Measurements from ENCODE around the gene PTTG1IP.

- TF ChIP-seq, protein P1, sequence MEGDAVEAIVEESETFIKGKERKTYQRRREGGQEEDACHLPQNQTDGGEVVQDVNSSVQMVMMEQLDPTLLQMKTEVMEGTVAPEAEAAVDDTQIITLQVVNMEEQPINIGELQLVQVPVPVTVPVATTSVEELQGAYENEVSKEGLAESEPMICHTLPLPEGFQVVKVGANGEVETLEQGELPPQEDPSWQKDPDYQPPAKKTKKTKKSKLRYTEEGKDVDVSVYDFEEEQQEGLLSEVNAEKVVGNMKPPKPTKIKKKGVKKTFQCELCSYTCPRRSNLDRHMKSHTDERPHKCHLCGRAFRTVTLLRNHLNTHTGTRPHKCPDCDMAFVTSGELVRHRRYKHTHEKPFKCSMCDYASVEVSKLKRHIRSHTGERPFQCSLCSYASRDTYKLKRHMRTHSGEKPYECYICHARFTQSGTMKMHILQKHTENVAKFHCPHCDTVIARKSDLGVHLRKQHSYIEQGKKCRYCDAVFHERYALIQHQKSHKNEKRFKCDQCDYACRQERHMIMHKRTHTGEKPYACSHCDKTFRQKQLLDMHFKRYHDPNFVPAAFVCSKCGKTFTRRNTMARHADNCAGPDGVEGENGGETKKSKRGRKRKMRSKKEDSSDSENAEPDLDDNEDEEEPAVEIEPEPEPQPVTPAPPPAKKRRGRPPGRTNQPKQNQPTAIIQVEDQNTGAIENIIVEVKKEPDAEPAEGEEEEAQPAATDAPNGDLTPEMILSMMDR (IDR thresholded peaks at IDR 0.05; ENCODE audit: low read length), result no peak
- TF ChIP-seq EZH2 (IDR thresholded peaks at IDR 0.05; ENCODE audit: borderline replicate concordance, low read length), result no peak
Measured at GRCh38 chr21:44828362-44829056, 45.0 kb downstream of the PTTG1IP start.

Data from OCI-LY1 (cell line).